ENCODE results near the gene STK32C. TPM values are rescaled to one million over a fixed set of nuclear protein-coding genes. Genes with fewer than 3 reads are reported as not detected.
"Not testable (repeated sequence)": the region's sequence is repeated elsewhere in the genome, so short reads cannot be mapped to it uniquely, and the experiment has no call there.

STK32C gene
- total RNA-seq, 1 experiment from 2014 or later, result 22.5 TPM

DNA sequence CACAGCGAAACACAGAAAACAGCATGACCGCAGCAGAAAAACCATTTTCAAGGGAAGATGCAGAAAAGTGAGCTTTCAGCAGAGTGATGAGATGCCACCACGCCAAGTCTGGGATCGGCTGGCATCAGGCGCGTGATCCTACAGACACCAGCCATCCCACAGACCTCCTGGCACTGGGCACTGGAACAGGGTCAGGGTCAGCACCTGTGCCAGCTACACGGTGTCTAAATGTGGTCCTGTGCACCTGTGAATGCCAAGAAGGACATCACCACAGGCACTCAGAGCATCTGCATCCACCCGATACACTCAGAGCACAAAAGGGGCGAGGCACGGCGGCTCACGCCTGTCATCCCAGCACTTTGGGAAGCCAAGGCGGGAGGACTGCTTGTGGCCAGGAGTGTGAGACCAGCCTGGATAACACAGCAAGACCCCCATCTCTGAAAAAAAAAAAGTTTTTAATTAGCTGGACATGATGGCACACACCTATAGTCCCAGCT is 31.5 kb downstream of the STK32C start:
- in situ Hi-C loops (cut with HindIII; ENCODE audit: low pct_unique_long_range_greater_than_20kb, low sequenced_read_pairs), result no loop called here
- DNase-seq (ENCODE audit: low read depth), result no peak

DNA sequence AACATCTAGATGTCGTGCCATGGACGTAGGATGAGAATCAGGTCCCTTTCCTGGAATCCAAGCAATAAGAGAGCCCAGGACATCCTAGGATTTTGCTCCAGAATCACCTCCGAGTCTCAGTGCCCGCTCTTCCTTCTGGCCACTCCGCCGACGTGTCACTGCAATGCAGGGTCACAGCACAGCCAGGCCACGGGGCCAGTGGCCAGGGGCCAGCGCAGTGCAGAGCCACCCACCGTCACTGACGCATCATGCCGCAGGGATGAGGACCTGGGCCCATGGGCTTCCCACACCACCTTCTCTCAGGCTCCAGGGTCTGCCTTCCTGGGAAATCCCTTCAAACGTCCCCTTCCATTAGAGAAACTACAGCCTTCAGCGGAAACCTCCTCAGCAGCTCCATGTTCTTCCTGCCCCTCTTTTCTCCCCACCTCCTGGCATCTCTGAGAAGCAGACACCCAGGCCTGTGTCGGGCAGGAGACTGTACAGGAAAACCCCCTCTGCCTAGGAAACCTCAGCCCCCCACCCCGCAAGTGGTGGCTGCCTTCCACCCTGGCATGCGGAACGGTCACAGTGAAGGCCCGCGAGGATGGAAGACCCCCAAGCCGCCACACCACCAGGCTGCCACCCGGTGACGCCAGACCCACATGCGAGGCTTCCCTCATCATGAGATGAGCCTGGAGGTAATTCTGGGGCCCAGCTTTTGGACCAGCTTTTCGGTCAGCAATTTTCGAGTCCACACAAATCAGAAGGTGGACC is 32.1 kb downstream of the STK32C start:
- in situ Hi-C loops (cut with HindIII; ENCODE audit: low pct_unique_long_range_greater_than_20kb, low sequenced_read_pairs), result no loop called here
- DNase-seq (ENCODE audit: low read depth), result no peak

DNA sequence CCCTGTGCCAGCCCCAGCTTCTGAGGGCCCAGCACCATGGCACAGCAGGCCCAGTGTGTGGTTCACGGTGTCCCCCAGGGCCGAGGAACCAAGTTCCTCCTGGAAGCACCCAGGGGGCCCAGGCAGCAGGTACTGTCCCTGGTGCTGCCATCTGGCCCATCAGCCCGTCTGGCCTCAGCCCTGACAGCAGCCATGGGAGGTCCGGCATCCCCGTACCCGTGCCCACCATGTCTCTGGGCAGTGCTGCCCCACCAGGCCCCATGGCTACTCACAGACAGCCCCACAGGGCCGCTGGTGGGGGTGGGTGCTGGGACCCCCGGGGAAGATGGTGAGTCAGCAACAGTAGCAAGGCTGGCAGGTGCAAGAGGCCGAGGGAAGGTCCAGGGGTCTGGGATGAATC is 32.8 kb downstream of the STK32C start:
- in situ Hi-C loops (cut with HindIII; ENCODE audit: low pct_unique_long_range_greater_than_20kb, low sequenced_read_pairs), result no loop called here
- DNase-seq (ENCODE audit: low read depth), result no peak

DNA sequence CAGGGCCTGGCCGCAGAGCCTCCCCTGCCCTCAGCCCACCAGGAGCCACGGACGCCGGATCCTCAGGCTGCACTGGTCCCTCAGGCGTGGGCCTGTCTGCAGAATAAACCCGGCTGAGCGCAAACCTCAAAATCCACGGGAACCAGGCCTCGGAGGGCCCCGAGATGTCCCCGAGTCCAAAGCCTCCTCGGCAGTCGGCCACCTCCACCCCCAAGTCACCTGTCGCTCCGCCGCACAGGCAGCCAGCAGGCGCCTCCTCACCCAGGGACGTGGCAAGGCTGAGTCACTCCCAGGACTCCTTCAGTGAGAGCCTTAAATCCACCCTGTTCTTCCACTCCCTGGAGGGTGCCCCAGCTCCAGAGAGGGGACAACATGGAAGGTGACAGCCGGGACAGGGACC is 33.2 kb downstream of the STK32C start:
- no peak for DNase-seq (ENCODE audit: low read depth)
- in situ Hi-C loops (cut with HindIII; ENCODE audit: low pct_unique_long_range_greater_than_20kb, low sequenced_read_pairs), result no loop called here

DNA sequence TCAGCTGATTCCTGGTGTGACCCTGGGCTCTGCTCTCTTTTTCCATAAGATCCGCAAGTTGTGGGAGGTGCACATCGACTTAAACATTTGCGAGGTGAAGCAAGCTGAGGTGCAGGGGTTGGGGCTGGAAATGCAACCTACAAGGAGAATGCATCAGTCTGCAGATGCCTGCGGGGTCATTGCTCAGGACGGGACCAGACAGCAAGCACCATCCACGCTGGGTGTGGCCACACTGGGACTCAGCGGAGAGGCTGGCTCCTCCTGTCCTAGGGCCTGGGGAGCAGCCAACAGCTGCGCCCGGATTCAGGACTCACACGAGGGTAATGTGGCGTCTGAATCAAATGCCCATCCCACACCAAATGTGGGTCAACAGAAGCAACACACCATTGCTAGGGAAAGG is 33.8 kb downstream of the STK32C start:
- DNase-seq (ENCODE audit: low read depth), result no peak
- in situ Hi-C loops (cut with HindIII; ENCODE audit: low pct_unique_long_range_greater_than_20kb, low sequenced_read_pairs), result no loop called here

DNA sequence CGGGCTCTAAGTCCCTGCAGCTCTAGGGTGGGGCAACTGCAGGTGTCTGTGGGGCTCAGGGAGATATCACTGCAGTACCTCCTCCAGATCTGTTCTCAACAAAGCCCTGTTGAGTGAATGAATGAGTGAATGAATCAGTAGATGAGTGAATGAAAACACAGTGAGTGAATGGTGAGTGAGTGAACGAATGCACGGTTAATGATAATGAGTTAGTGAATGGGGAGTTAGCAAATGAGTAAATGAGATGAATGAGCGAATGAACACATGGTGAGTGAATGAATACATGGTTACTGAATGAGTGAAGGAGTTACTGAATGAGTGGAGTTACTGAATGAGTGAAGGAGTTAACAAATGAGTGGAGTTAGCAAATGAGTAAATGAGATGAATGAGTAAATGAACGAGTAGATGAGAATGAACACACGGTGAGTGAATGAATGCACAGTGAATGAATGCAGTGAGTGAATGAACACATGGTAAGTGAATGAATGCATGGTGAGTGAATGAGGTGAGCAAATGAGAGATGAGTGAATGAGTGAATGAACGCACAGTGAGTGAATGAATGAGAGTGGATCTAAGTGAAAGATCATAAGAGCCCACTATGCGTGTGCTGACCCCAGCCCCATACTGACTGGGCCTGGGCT is 34.3 kb downstream of the STK32C start:
- in situ Hi-C loops (cut with HindIII; ENCODE audit: low pct_unique_long_range_greater_than_20kb, low sequenced_read_pairs), result no loop called here
- no peak for DNase-seq (ENCODE audit: low read depth)

DNA sequence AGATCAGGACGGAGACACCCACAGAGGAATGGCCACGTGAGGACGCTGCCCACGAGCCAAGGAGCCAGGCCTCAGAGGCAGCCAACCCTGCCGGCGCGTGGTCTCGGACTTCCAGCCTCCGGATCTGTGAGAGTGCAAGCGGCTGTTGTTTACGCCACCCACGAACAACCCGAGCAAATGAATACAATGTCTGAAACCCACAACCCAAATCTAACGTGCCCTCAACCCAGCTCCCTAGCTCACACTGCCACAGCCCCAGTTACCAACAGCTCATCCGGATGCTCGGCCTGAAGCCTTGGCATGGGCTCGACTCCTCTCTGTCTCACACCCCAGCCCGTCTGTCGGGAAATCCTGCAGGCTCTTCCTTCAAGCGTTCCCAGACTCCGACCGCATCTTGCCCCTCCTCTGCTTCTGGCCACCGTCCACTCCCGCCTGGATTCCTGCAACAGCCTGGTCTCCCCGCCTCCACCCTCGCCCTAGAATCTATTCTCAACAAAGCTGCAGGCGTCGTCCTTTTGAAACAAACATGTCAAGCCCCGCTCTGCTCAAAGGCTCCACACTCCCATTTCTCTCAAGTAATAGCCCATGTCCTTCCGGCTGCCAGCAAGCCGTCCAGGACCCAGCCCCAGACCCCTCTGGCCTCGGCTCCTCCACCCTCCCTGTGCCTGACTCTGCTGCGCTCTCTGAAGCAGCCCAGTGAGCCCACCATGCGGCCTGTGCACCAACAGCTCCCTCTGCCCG is 35.3 kb downstream of the STK32C start:
- DNase-seq (ENCODE audit: low read depth), result no peak

DNA sequence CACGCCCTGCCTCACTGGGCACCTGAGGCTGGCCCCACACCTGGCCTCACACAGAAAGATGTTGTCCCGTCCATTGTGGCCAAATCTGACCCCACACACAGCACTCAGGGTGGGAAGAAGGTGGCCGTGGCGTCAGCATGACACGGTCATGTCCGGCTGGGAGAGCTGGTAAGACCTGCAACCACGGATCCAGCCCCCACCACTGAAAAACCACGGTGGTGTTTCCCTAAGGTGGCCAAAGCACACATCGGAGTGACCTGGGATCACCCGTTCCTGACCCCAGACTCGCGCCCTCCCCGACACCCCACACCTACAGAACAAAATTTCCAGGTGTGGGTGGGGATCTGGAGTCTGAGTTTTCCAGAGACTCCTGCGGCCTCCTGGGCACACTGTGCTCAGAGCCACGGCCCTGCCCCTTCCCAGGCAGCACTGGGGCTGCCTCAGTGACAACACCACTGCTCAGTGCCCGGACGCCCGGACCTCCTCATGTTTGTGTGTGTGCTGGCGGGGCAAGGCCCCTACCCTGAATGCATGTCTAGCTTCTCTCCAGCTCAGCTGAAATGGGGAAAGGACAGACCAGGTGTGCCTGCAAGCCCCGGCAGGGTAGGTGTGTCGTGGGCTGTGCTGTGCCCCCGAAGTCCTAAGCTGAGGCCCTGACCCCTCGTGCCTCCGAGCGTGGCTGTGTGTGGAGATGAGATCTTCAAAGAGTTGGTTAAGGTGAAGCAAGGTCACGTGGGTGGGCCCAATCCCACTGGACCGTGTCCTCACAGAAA is 36.1 kb downstream of the STK32C start:
- no peak for DNase-seq (ENCODE audit: low read depth)
- in situ Hi-C loops (cut with HindIII; ENCODE audit: low pct_unique_long_range_greater_than_20kb, low sequenced_read_pairs), result no loop called here

More for the DNA sequence above, 35.3 kb downstream of the STK32C start:
- in situ Hi-C loops (cut with HindIII; ENCODE audit: low pct_unique_long_range_greater_than_20kb, low sequenced_read_pairs), result no loop called here

DNA sequence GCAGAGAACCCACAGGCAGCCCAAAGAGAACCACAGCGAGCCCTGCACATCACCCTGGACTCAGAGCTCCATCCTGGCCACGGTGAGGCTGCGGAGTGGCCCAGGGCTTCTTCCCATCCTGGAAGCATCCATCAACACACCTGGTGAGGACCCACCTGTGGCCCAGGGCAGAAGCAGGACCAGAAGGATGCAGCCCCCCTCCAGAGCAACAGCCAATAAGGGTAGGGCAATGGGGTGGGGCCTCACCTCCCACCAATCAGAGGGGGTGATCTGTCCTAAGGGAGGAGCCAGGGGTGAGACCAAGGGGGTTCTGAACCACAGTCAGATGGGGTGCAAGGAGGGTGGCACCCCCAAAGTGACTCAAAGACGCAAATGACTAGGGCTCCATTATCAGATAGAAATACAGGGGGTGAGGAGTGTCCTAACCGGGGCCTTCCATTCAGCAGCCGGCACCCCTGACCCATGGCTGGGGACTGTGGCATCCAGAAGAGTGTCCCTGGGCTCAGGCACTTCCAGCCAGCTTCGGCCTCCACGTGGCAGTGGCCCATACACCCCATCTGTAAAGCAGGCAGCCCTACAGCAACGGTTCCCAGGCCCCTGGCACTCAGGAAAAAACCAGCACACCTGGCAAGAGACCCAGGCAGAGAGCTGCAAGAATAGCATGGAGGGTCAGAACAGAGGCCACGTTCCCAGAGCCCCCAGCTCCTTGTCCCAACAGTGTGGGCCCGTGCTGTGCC is 36.9 kb downstream of the STK32C start:
- no peak for DNase-seq (ENCODE audit: low read depth)
- in situ Hi-C loops (cut with HindIII; ENCODE audit: low pct_unique_long_range_greater_than_20kb, low sequenced_read_pairs), result no loop called here

DNA sequence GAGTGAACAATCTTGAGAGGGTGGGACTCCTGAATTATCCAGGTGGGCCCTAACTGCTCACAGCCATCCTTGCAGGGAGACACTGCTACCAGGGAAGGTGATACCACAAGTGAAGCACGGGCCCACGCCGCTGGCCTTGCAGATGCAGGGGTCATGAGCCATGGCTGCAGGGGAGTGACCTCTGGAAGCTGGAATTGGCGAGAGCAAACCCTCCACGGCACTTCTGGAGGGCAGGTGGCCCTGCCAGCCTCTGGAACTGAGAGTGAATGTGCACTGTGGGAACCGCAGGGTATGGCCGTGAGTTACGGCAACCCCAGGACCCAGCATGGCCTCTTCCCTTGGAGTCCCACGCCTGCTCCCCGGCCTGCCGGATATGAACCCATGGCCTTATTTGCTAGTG is 37.5 kb downstream of the STK32C start:
- no peak for DNase-seq (ENCODE audit: low read depth)
- in situ Hi-C loops (cut with HindIII; ENCODE audit: low pct_unique_long_range_greater_than_20kb, low sequenced_read_pairs), result no loop called here

DNA sequence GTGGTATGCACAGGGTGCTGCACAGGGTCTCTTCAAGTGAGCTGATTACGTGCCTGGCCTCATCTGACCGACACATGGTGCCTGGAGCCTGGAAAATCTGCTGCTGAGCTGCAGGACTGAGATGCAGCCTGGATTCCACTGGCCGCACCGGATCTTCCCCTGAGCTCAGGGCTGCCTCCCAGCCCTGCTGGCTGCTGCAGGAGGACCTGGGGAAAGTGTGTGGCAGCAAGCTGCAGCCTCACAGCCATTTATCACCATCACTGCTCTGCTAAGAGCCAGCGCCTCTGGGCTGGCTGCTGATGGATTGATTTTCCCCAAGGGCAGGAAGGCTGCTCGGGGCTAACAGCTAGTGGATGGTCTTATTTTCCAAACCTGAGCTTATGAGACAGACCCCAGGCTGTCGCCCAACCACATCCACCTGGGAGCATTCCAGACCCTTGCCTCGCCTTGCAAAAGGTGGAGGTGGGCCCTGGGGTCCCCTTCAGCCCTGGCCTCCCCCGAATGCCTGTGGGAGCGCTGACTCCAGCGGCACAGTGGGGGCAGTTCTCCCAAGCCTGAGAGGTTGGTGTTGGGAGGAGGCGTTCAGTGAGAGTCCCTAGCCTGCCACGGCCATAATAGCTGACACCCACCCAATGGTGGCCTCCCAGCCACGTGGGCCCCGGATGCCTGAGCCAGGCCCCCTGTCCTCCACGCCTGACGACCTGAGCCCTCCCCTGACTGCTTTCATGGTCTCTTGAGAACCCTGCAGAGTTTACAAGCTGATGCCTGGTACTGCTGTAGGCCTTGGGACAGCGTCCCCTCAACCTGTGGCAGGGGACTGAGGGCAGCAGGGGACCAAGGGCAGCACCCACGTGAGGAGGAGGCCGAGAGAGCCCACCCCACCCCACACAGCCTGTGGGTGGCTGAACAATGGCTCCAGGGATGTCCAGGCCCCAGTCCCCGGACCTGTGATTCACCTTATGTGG is 38.2 kb downstream of the STK32C start:
- DNase-seq (ENCODE audit: low read depth), result no peak
- in situ Hi-C loops (cut with HindIII; ENCODE audit: low pct_unique_long_range_greater_than_20kb, low sequenced_read_pairs), result no loop called here

DNA sequence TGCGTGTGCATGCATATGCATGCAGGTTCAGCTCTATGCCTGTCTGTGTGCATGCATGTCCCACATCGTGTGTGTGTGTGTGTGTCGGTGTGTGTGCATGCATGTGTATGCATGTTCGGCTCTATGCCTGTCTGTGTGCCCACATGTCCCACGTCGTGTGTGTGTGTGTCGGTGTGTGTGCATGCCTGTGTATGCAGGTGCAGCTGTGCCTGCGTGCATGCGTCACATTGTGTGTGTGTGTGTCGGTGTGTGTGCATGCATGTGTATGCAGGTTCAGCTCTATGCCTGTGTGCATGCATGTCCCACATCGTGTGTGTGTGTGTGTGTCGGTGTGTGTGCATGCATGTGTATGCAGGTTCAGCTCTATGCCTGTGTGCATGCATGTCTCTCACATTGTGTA is 39.8 kb downstream of the STK32C start:
- DNase-seq (ENCODE audit: low read depth); in situ Hi-C loops (cut with HindIII; ENCODE audit: low pct_unique_long_range_greater_than_20kb, low sequenced_read_pairs): not testable (repeated sequence)

DNA sequence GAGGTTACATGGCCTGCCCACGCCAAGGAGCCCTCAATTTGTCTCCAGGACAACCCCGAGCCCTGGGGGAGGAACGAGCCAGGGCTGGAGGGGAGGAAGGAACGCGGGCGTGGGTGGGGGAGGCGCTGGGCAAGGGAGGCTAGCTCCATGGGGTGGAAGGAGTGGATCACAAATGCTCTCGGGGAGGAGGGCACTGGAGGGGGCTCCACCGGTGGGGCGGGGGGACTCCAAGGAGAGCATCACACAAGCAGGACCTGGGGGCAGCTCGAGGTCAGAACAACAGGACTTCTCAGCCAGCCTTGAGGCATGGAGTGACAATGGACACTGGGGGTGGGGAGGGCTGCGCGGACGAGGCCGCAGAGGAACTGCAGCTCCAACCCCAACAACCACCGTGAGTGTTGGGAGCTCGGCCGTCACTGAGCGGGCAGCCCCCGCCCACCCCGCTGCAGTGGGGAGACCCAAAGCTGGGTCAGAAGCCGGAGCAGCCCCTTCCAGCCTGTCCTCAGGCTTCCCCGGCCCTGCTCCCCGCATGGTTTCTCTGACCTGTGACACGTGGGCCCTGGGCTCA is 41.1 kb downstream of the STK32C start:
- DNase-seq (ENCODE audit: low read depth), result no peak
- in situ Hi-C loops (cut with HindIII; ENCODE audit: low pct_unique_long_range_greater_than_20kb, low sequenced_read_pairs), result no loop called here

DNA sequence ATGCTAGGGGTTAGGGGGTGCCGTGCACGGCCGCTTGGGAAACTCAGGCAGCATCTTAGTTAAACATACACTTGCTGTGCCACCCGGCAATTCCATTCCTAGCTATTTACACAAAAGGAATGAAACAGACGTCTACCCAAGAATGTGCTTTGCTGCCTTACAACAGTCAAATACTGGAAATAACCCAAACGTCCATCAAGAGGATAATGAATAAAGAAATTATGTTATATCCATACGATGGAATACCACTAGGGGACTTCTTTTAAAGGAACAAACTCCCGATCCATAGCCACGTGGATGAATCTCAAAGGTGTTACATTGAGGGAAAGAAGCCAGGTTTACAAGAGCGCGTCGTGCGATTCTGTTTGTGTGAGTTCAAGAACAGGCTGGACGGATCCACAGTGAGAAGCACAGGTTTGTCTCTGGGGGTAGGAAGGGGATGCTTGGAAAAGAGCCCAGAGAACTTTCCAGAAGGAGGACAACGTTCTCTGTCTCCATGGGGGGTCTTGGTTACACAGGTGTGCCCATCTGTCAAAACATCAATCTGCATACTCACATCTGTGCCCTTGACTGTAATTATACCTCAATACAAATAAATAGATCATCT is 41.8 kb downstream of the STK32C start:
- no peak for DNase-seq (ENCODE audit: low read depth)
- in situ Hi-C loops (cut with HindIII; ENCODE audit: low pct_unique_long_range_greater_than_20kb, low sequenced_read_pairs), result no loop called here

DNA sequence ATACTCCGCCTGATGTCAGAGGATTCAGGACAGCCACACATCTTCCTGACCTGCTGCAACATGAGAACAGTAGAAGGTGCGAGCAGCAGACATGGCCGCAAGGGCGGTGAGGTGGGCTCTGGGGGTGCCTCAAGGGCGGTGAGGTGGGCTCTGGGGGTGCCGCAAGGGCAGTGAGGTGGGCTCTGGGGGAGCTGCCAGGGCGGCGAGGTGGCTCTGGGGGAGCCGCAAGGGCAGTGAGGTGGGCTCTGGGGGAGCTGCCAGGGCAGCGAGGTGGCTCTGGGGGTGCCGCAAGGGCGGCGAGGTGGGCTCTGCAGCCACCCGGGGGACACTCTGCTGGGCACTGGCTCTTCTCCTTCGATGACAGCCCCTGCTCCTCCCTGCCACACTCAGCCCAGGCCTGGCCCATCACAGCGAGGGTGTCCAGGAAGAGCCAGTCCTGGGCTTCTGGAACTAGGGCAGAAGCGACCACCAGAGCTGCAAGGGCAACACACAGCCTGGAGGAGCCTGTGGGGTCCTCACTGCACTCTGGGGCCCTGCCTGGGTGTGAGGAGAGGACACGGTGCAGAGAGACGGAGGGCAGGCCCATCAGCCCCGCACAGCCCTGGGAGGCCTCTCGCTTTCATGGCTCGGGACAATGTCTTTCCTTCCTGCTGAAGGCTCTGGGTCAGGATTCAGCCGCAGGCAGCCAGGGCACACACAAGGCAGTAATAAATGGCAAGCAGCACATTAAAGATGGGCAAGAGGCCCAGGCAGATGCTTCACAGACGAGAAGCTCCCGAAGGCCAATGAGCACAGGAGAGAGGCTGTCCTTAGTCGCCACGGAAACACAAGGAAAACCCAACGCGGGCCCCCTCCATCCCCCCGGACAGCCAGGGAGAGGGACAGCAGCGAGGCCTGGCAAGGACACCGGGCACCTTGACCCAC is 42.5 kb downstream of the STK32C start:
- in situ Hi-C loops (cut with HindIII; ENCODE audit: low pct_unique_long_range_greater_than_20kb, low sequenced_read_pairs), result no loop called here
- DNase-seq (ENCODE audit: low read depth), result no peak

Measured in Caki2 (cell line).